GM10248 (cell line): Measurements from ENCODE around the gene C4orf51.

ENCODE experiments used
- CTCF ChIA-PET: fragments of 300-600 bp; sonication (Branson Sonifier 250); formaldehyde crosslinking; extraction: SDS; loops from one replicate; lab custom pipeline; 2021; ENCODE audit warnings: antibody characterized with exemption; lab: Yijun Ruan, JAX
- POLR2A ChIA-PET: fragments of 350-650 bp; sonication (Branson Sonifier 250); formaldehyde crosslinking; extraction: SDS; loops from one replicate; lab custom pipeline; 2020; ENCODE audit warnings: antibody characterized with exemption; lab: Yijun Ruan, JAX
- DNase-seq: peaks from one replicate; pipeline ENCODE4 v3.0.0; 2012; ENCODE audit errors: extremely low spot score
- CTCF ChIP-seq: IDR thresholded peaks from 2 replicates; pipeline ENCODE4 v1.5.1; 2012; ENCODE audit warnings: mild to moderate bottlenecking, low read depth; ENCODE audit errors: extremely low read depth, missing control alignments, control extremely low read depth

Gene C4orf51

GRCh38 chr4:145755802-145756201, 75.9 kb downstream of the C4orf51 start:
- TF ChIP-seq CTCF, result no peak

GRCh38 chr4:145756244-145756643, 76.3 kb downstream of the C4orf51 start:
- CTCF ChIA-PET, result interaction anchor here (1.1 to 2.0 kb wide), 2 partner anchors 13 to 18 kb away, joined by 4 to 7 read pairs; no protein-coding TSS in a partner anchor

More at GRCh38 chr4:145755802-145756201, 75.9 kb downstream of the C4orf51 start:
- no peak for DNase-seq
- POLR2A ChIA-PET, result no interaction called here
- CTCF ChIA-PET, result interaction anchor here (1.1 to 2.0 kb wide), 2 partner anchors 12 to 18 kb away, joined by 4 to 7 read pairs; no protein-coding TSS in a partner anchor

DNA sequence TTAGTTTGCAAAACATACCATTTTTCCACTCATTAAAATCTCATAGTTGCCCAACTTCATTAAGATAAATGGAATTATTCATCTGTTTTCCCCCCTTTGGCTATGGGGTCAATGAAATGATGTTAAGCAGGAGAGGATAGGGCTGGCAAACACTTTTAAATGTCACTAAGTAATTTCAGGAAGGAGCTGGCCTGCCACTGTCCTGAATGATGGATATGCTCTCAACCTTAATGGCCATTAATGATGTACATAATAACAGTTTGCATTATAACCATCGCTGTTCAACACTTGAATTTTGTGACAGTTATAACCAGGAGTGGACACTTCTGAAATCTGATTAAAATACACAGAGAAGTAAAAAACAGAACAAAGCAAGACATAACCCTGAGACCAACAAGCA, 77.2 kb downstream of the C4orf51 start:
- no peak for TF ChIP-seq CTCF
- ChIA-PET POLR2A (no interaction called here), CTCF (interaction anchor here (2.0 kb wide), 1 partner anchor 17 kb away, joined by 7 read pairs; no protein-coding TSS in a partner anchor)
- DNase-seq, result no peak

More at GRCh38 chr4:145756244-145756643, 76.3 kb downstream of the C4orf51 start:
- POLR2A ChIA-PET, result no interaction called here
- TF ChIP-seq CTCF, result no peak
- DNase-seq, result no peak

DNA sequence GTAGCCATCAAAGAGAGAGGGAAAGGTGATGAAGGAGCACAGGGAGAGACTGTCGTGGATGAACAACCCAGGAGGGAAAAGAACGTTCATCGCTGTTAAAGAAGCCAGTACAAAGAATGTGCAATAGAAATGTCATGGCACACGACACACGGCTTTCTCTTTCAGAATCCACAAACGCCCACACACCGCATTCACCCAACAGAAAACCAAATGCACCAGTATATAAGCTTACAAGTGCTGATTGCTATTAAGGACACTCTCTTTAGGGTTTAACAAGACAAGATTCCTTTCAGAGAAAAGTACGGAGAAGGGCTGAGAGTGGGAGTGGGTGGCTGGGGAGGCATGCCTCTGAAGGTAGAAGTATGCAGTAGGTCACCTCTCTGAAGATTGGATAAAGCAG, 80.2 kb downstream of the C4orf51 start:
- ChIA-PET POLR2A (no interaction called here), CTCF (interaction anchor here (0.7 to 3.7 kb wide), 2 partner anchors 11 to 12 kb away, joined by 3 to 16 read pairs; no protein-coding TSS in a partner anchor)
- DNase-seq, result no peak
- TF ChIP-seq CTCF, result no peak

DNA sequence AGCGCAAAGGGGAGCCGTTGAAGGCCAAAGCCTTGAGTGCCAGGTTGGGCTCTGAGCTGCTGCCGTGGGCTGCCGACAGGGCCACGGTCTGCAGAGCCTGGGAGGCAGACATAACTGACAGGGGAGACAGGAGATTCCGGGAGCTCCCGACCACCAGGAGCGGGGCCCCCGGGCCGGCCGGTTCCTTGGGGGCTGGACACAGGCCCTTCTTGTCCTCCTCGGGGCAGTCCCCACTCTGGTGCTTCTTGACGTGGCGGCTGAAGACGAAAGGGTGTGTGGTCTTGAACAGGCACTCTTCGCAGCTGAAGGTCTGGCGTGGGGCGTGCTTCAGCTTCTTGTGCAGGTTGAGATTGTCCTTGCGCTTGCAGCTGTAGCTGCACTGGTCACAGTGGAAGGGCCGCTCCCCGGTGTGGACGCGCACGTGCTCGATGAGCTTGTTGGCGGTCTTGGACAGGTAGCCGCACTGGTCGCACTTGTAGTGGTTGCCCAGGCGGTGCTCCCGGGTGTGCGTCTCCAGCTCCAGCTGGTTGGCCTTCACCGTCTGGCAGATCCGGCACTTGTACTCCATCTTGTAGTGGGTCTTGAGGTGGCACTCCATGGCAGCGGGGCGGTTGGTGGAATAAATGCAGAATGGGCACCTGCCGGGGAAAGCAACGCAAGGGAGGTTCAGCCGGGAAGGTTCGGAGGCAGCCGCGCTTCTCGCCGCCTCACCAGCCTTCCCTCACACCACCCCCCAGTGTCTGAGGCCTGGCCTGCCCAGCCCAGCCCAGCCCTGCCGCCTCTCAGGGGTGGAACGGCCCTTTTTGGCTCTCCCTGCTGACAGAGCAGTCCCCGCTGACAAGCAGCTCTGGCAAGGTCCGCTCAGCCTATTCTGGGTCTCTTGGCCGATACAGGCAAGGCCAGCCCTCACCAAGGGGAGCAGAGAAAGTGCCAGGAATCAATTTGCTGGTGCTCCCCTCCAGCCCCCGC, 81.3 kb downstream of the C4orf51 start:
- DNase-seq, result no peak
- POLR2A ChIA-PET, result no interaction called here
- no peak for TF ChIP-seq CTCF
- CTCF ChIA-PET, result interaction anchor here (3.7 kb wide), 1 partner anchor 11 kb away, joined by 16 read pairs; no protein-coding TSS in a partner anchor

- DNase-seq, result no peak
- ChIA-PET CTCF (interaction anchor here (1.6 to 3.7 kb wide), 2 partner anchors 10 to 12 kb away, joined by 3 to 16 read pairs; no protein-coding TSS in a partner anchor), POLR2A (no interaction called here)
- TF ChIP-seq CTCF, result no peak
Measured at GRCh38 chr4:145762719-145763118, 82.8 kb downstream of the C4orf51 start.
